Measurements from ENCODE around the gene SOD1. TPM values are rescaled to one million over a fixed set of nuclear protein-coding genes. Genes with fewer than 3 reads are reported as not detected.

The SOD1 gene
- total RNA-seq, 1 donor from 2014 or later, result 87.7 TPM

DNA sequence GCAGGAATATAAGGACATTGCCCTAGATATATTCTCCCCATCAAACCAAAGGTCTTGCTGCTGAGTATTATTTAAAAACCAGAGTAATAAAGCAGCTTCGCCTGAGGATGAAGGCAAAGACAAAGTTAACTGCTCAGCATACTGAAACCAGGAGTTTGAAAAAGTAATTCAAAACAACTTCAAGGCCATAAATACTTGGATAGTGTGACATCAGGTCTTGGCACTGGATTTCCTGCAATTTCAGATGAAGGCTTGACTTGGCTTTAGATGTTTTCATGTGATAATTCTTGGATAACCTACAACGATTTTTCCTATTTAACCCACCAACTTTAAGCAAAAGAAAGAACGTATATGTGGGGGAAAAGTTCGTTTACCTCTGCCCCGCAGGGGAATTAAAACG, 10.6 kb downstream of the SOD1 start:
- Histone ChIP-seq H3K27me3 (no peaks in the 10 kb centered on the region), H3K4me1 (peaks cover 0 to 3% of the 10 kb centered on the region in 2 donors), H3K36me3 (peaks cover 22 to 61% of the 10 kb centered on the region in 2 donors), H3K4me3 (no peak overlapping the region), H3K9me3 (no peaks in the 10 kb centered on the region), H3K27ac (no peak overlapping the region)
- no peak for DNase-seq (ENCODE audit: low spot score in 2 of 2)
- no peak for TF ChIP-seq CTCF (IDR thresholded peaks at IDR 0.05)
- intact Hi-C loops (cut with DNase I), result no loop called here

DNA sequence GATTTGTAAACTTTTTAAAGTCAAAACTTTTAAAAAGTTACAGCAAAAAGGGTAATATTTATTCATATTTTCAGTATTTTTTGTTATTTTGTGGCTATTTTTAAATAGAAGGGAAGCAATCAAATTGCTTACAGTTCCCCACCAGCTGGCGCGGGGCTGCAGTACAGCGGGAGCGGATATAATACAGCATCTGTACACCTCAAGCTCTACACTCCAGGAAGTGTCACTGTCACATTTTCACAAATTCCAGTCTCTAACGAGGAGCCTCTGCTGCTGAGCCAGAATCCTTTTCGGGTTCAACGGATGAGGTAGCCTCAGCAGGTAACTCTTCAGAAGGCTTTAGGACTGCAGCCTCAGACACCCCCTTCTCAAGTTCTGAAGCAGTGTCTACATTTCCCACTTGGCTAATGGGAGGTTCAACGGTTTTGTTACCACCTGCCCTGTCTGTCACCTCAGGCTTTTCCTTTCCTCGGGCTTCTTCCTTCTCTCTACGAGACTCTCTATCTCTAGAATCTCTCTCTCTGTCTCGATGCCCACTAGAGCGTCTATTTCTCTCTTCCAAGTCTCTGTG, 11.7 kb downstream of the SOD1 start:
- no peak for TF ChIP-seq CTCF (IDR thresholded peaks at IDR 0.05)
- no peaks in the 10 kb centered on the region for H3K27me3 ChIP-seq
- peaks cover 22 to 51% of the 10 kb centered on the region in 2 donors for H3K36me3 ChIP-seq
- H3K9me3 ChIP-seq, result no peaks in the 10 kb centered on the region
- no peak overlapping the region for H3K4me3 ChIP-seq
- DNase-seq (ENCODE audit: low spot score in 2 of 2), result no peak
- no peak overlapping the region for H3K27ac ChIP-seq
- H3K4me1 ChIP-seq, result no peaks in the 10 kb centered on the region
- intact Hi-C loops (cut with DNase I), result no loop called here

DNA sequence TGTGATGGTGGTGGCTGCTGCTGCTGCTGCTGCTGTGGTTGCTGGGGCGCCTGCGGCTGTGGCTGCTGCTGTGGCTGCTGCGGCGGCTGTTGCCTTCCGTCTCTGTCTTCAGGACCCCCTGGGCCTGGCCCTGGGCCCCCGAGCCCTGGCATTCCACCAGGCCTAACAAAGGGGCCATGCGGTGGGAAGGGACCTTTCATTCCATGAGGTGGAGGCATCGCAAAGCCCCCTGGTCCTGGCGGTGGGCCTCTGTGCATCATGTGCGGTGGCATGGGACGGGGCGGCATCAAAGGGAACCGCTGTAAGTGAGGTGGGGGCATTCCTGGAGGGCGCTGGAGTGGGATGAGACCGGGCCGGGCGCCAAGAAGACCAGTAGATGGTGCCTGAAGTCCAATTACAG, 12.4 kb downstream of the SOD1 start:
- no peaks in the 10 kb centered on the region for H3K4me1 ChIP-seq
- DNase-seq (ENCODE audit: low spot score in 2 of 2), result no peak
- intact Hi-C loops (cut with DNase I), result no loop called here
- peaks cover 20 to 44% of the 10 kb centered on the region in 2 donors for H3K36me3 ChIP-seq
- no peak overlapping the region for H3K4me3 ChIP-seq
- no peak overlapping the region for H3K27ac ChIP-seq
- no peaks in the 10 kb centered on the region for H3K27me3 ChIP-seq
- no peaks in the 10 kb centered on the region for H3K9me3 ChIP-seq
- TF ChIP-seq CTCF (IDR thresholded peaks at IDR 0.05), result no peak

GRCh38 chr21:31673321-31673912, 13.9 kb downstream of the SOD1 start:
- Histone ChIP-seq H3K27ac (no peak overlapping the region), H3K9me3 (no peaks in the 10 kb centered on the region), H3K4me1 (no peaks in the 10 kb centered on the region), H3K4me3 (no peak overlapping the region), H3K27me3 (no peaks in the 10 kb centered on the region), H3K36me3 (peaks cover 10 to 29% of the 10 kb centered on the region in 2 donors)
- no peak for DNase-seq (ENCODE audit: low spot score in 2 of 2)
- intact Hi-C loops (cut with DNase I), result no loop called here
- TF ChIP-seq CTCF (IDR thresholded peaks at IDR 0.05), result no peak

GRCh38 chr21:31675318-31675717, 15.8 kb downstream of the SOD1 start:
- H3K27me3 ChIP-seq, result no peaks in the 10 kb centered on the region
- no peak for TF ChIP-seq CTCF (IDR thresholded peaks at IDR 0.05)
- H3K4me3 ChIP-seq, result no peak overlapping the region
- intact Hi-C loops (cut with DNase I), result no loop called here
- no peaks in the 10 kb centered on the region for H3K9me3 ChIP-seq
- H3K36me3 ChIP-seq, result peaks cover 5 to 19% of the 10 kb centered on the region in 2 donors
- DNase-seq (ENCODE audit: low spot score in 2 of 2), result no peak
- H3K4me1 ChIP-seq, result no peaks in the 10 kb centered on the region
- H3K27ac ChIP-seq, result no peak overlapping the region

Data from ascending aorta (tissue), 2 donors.